Measurements from ENCODE around the gene UBAC1. TPM values are rescaled to one million over a fixed set of nuclear protein-coding genes. Genes with fewer than 3 reads are reported as not detected.

UBAC1 gene
- 100 to 1,000 TPM in 4 of 9 donors, 10 to 100 TPM in 5; 71.1 to 115 (median 87.6) TPM for total RNA-seq
- polyA plus RNA-seq = 100 to 1,000 TPM; 100 to 140 TPM
- long read RNA-seq, donor 1, transcript UBAC1-201 (10 exons, 1,867 nt) = major isoform, 237 of 306 reads
- long read RNA-seq, donor 1, partial matches to known transcripts = 23 of 306 reads
- long read RNA-seq, donor 1, other reads (novel, unspliced or antisense) = 44 of 306 reads
- long read RNA-seq, donor 2, transcript UBAC1-201 (10 exons, 1,867 nt) = major isoform, 500 of 572 reads
- long read RNA-seq, donor 2, partial matches to known transcripts = 25 of 572 reads
- long read RNA-seq, donor 2, other reads (novel, unspliced or antisense) = 45 of 572 reads
- long read RNA-seq, donor 3, transcript UBAC1-201 (10 exons, 1,867 nt) = major isoform, 196 of 237 reads
- long read RNA-seq, donor 3, partial matches to known transcripts = 26 of 237 reads
- long read RNA-seq, donor 3, other reads (novel, unspliced or antisense) = 13 of 237 reads

GRCh38 chr9:135961277-135961715, at the start of gene UBAC1:
TSS of gene UBAC1 (minus strand) at chr9:135961373. CDS start at chr9:135961162, 211 bp downstream.
- 0% methylated on average over 20 to 53 of the region's 53 CpGs for WGBS, 4 donors
- intact Hi-C loops (cut with DNase I) = loop anchor here in 5 of 10 donors (1.0 to 10.0 kb wide), 10 partner anchors 54 to 324 kb away; partner anchors contain the start of genes CAMSAP1 (in 3 of the 5), KCNT1 (in 1 of the 5) and QSOX2 (in 1 of the 5)
- peak in 1 of 2 donors; percentile 46 for TF ChIP-seq POLR2A (IDR thresholded peaks at IDR 0.05)
- peak; percentile 30 to 68 (median 42) for TF ChIP-seq CTCF (IDR thresholded peaks at IDR 0.05)
- Histone ChIP-seq H3K27ac (peak within 1 kb of the TSS; percentile 82 to 99 (median 94)), H3K27me3 (no peaks in the 10 kb centered on the region), H3K4me1 (peaks cover 2 to 47% (median 33%) of the 10 kb centered on the region in 12 donors), H3K36me3 (no peaks in the 10 kb centered on the region), H3K4me3 (peak within 1 kb of the TSS; percentile 44 to 100 (median 89)), H3K9me3 (no peaks in the 10 kb centered on the region)
- DNase-seq (peak; percentile 96 to 98 (median 97)), ATAC-seq (peak; percentile 89 to 93 (median 92))

GRCh38 chr9:136010615-136011361, 49.6 kb upstream of the UBAC1 start:
- peak in 4 of 5 donors; percentile 23 to 69 (median 59) for DNase-seq
- TF ChIP-seq CTCF (IDR thresholded peaks at IDR 0.05) = no peak
- no peak for TF ChIP-seq POLR2A (IDR thresholded peaks at IDR 0.05)
- peak in 3 of 4 donors; percentile 12 to 63 (median 26) for ATAC-seq
- Histone ChIP-seq H3K36me3 (peaks cover 0 to 43% (median 23%) of the 10 kb centered on the region in 9 donors), H3K27me3 (no peaks in the 10 kb centered on the region), H3K4me3 (no peak overlapping the region), H3K4me1 (peaks cover 8 to 38% (median 23%) of the 10 kb centered on the region in 12 donors), H3K9me3 (no peaks in the 10 kb centered on the region), H3K27ac (peak overlapping the region in 9 of 12 donors; percentile 54 to 83 (median 77))
- intact Hi-C loops (cut with DNase I) = loop anchor here in 2 of 10 donors (5.0 kb wide), 2 partner anchors 42 to 97 kb away; no protein-coding TSS in a partner anchor
- 74 to 79% (median 74%) methylated on average over 26 to 28 of the region's 28 CpGs for WGBS, 4 donors

- intact Hi-C loops (cut with DNase I) = loop anchor here in 2 of 10 donors (5.0 kb wide), 2 partner anchors 42 to 97 kb away; no protein-coding TSS in a partner anchor
- DNase-seq (peak in 2 of 5 donors; percentile 22 to 51), ATAC-seq (no peak)
- no peak for TF ChIP-seq CTCF (IDR thresholded peaks at IDR 0.05)
- TF ChIP-seq POLR2A (IDR thresholded peaks at IDR 0.05) = no peak
- H3K27ac ChIP-seq = peak overlapping the region in 7 of 12 donors; percentile 61 to 83 (median 77)
- no peaks in the 10 kb centered on the region for H3K9me3 ChIP-seq
- no peak overlapping the region for H3K4me3 ChIP-seq
- peaks cover 8 to 37% (median 23%) of the 10 kb centered on the region in 12 donors for H3K4me1 ChIP-seq
- H3K36me3 ChIP-seq = peaks cover 0 to 38% (median 23%) of the 10 kb centered on the region in 9 donors
- 92 to 97% (median 94%) methylated on average over 15 to 17 of the region's 17 CpGs for WGBS, 4 donors
- no peaks in the 10 kb centered on the region for H3K27me3 ChIP-seq
These were observed 49.0 kb upstream of the UBAC1 start for GRCh38 chr9:136010176-136010575.
